Measurements from ENCODE around the gene NEK4.
"Not testable (repeated sequence)": the region's sequence is repeated elsewhere in the genome, so short reads cannot be mapped to it uniquely, and the experiment has no call there.

The NEK4 gene

DNA sequence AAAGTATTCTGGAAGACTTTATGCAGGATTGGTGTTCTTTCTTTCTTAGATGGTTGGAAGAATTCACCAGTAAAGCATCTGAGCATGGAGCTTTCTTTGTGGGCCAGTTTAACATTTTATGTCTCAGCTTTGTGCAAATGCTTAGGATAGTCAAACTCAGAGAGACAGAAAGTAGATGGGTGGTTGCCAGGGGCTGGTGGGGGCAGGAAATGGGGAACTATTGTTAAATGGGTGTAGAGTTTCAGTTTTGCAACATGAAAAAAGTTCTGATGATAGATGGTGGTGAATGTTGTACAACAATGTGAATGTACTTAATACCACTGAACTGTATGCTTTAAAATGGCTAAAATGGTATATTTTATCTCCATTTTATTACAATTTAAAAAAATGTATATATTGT, 40.1 kb downstream of the NEK4 start:
- DNase-seq, result no peak

DNA sequence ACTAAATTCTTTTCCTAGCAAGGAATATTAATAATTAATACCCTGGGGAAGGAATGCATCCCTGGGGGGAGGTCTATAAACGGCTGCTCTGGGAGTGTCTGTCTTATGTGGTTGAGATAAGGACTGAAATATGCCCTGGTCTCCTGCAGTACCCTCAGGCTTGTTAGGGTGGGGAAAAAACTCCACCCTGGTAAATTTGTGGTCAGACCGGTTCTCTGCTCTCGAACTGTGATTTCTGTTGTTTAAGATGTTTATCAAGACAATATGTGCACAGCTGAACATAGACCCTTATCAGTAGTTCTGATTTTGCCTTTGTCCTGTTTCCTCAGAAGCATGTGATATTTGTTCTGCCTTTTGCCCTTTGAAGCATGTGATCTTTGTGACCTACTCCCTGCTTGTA, 42.0 kb downstream of the NEK4 start:
- DNase-seq, result not testable (repeated sequence)

DNA sequence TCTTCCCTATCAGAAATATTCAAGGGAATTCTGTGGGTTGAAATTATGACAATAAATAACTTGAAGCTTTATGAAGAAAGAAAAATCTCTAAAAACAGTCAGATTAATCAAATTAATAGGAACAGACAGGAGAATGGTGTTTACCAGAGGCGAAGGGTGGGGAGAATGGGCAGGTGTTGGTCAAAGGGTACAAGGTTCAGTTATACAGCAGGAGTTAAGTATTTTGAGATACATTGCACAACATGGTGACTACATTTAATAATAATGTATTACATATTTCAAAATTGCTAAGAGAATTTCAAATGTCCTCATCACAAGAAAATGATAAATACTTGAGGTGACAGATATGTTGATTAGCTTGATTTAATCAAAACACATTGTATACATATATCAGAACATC, 46.2 kb downstream of the NEK4 start:
- no peak for DNase-seq

DNA sequence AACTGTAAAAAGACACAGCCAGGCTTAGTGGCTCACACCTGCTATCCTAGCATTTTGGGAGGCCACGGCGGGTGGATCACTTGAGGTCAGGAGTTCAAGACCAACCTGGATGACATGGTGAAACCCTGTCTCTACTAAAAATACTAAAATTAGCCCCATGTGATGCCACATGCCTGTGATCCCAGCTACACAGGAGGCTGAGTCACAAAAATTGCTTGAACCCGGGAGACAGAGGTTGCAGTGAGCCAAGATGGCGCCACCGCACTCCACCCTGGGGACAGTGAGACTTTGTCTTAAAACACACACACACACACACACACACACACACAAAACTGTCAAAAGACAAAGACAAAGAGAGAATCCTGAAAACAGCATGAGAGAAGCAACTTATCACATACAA, 46.8 kb downstream of the NEK4 start:
- DNase-seq, result no peak

DNA sequence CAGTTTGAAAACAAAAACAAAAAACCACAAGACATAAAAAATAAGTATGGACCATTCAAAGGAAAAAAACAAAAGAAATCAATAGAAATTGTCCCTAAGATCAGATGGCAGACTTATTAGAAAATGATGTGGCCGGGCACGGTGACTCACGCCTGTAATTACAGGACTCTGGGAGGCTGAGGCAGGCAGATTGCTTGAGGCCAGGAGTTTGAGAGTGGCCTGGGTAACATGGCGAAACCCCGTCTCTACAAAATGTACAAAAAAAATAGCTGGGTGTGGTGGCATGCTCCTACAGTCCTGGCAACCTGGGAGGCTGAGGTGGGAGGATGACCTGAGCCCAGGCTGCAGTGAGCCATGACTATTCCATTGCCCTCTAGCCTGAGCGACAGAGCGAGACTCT, 48.2 kb downstream of the NEK4 start:
- DNase-seq, result no peak

DNA sequence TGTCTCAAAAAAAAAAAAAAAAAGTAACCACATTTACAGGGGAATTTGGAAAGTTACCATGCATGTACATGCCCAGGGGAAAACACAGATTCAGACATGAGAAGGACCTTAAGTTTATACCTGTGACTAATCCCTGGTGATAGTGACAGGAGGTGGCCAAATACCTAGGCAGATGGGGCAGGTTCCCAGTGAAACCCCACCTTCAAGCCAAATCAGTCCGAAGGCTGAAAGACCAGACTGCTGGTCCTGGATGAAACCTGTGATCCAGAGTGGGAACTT, 49.1 kb downstream of the NEK4 start:
- no peak for DNase-seq

DNA sequence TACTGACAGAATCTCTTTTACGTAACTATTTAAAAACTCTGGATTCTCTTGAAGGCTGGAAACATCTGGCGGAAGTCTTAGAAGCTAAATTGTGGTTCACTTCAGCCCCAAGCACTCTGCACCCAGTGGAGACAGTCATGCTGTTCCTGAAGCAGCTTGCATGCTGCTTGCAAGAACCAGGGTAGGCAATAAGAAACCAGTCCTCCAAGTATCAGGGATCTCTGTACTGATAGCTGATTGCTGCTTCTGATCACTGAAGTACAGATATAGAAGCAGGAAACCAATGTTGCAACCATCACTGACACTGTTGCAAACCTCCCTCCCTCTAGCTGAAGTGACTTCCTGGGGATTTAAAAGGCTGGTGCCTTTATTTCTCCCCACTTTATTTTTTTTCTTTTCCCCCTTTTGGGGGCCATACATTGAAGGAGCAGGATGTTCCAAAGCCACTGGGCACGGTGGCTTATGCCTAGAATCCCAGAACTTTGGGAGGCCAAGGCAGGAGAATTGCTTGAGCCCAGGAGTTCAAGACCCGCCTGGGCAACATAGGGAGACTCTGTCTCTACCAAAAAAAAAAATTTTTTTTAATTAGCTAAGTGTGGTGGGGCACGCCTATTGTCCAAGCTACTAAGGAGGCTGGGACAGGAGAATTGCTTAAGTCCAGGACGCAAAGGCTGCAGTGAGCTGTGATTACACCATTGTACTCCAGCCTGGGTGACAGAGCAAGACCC, 49.6 kb downstream of the NEK4 start:
- peak; percentile 99 for DNase-seq

DNA sequence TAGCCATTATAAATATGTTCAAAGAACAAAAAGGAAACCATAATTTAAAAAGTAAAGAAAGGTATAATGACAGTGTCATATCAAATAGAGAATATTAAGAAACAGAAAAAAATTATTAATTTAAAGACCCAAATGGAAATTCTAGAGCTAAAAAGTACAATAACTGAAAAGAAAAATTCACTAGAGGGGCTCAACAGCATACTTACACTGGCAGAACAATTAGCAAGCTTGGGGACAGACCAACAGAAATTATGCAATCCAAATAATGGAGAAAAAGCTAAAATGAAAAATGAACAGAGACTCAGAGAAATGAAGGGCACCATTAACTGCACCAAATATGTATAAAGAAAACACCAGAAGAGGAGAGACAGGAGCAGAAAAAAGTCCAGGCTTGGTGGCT, 51.1 kb downstream of the NEK4 start:
- DNase-seq, result no peak

DNA sequence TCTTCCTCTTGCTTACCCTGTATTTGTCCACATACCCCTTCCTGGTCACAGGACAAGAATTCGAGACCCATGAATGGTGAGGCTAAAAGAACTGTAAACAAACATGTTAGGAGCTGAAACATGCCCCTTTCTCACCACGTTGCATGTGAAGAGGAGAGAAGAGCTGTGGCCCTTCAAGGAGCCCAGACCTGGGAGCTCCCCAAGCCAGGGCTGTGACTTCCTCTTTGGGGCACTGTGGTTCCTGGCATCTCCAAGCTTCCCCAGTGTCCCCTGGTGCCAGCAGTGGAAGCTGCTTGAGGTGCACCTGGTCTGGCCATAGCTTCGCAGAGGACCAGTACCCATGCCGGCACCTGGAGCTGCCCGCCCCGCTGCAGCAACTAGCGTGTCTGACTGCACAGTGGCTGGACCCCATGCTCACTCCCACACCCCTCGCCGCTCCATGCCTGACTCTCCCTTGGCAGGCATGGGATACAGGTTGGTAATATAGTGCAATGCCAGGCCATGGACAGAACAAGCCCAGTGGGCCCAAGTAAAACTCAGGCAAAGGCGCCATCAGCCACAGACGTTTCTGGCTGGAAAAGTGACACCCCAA, 54.9 kb downstream of the NEK4 start:
- no peak for DNase-seq

DNA sequence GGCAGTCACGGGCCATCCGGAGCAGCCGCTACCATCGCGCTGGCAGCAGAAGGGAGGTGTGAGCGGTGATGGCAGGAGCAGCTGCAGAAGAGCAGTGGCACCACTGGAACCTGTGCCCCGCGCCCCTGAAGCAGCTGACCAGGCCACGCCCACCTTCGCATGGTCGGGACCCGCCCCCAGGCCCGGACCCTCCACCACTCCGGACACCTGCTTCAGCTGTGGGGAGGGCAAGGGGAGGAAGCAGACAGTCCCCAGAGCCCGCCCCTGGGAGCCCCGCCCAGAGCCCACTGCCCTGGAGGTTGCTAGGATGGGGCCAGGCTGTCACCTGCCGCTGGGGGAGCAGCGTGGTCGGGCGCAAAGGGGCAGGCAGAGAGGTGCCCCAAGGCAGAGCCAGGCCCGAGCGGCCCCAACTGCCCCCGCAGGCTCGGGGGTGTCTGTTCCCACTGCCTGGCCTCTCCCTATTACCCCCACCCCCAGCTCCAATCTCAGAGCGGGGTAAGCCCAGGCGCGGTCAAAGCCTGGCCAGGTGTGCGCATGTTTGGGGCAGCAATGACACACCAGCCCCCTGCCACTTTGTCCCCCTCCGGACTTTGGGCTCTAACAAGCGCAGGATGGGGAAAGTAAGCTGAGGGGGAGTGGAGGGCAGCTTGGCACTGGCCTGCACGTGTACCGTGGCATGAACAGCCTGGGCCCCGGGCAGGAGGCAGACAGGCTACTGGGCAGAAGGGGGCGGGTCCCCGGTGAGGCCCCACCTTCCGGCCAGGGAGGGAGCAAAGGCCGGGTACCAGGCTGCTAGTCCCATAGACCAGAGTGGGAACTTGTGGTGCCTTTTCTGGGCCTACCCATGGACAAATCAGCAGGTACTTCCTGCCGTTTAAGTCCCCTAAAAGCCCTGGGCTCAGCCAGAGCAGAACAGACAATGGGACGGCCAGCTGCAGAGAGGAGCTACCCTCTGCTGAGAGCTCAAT, 56.1 kb downstream of the NEK4 start:
- DNase-seq, result no peak

DNA sequence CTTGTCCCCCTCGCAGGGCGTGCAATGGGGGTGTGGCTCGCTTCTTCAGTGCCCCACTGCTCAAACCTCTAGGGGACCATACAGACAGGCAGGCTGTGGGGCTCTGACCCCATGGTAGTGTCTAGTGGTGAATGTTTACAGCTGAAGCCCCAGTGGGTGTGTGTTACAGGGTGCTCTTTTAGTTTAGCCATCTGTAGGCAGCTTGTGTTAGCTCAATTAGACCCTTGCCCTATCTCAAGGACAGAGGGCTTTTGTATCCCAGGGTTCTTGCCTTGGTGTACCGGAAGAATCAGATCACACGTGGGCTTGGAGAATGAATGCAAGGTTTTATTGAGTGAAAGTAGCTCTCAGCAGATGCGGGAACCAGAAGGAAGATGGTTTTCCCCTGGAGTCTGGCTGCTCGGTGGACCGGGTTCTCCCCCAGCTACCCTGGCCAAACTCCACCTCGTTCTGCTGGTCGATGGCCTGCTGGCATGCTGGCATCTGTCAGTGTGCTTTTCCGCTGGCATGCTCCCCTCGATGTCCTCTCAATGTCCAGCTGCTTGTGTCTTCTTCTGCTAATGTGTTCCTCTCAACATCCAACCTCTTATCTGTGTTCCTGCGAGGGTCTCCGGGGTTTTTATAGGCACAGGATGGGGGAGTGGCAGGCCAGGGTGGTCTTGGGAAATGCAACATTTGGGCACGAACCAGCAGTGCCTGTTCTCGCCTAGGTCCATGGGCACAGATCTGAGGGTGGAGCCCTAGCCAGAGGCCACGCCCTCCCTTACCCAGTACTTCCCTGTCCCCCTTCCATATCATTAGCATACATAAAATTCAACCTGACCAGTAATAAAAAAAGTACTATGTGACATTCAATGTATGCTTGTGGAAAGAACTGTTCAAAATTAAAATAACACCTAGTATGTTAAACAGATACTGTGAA, 58.2 kb downstream of the NEK4 start:
- no peak for DNase-seq

DNA sequence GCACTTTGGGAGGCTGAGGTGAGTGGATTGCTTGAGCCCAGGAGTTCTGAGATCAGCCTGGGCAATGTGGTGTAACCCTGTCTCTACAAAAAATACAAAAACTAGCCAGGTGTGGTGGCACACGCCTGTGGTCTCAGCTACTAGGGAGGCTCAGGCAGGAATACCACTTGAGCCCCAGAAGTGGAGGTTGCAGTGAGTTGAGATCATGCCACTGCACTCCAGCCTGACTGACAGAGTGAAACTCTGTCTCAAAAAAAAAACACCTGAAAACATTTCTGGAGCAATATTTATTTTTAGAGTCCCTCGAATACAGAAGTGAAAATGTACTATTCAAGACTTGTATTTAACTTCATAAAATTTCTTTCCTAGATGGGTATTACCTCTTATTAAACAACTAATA, 60.2 kb downstream of the NEK4 start:
- DNase-seq, result no peak

DNA sequence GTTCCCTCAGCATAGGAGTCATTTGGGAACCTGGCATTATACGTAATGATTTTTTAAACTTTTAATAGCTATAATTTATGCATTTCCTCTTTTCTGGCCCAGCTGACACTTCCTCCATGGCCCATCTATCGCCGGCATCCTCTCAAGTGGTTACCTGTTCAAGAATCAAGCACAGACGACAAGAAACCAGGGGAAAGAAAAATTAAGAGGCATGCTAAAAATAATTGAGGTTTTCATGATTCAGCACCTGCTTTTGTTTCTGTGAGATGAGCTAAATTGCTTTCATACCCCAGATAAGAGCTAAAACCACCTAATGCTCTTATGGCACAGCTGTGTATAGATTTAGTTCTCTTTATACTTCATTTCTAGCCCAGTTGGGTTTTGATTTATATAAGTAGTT, 63.2 kb downstream of the NEK4 start:
- DNase-seq, result no peak

DNA sequence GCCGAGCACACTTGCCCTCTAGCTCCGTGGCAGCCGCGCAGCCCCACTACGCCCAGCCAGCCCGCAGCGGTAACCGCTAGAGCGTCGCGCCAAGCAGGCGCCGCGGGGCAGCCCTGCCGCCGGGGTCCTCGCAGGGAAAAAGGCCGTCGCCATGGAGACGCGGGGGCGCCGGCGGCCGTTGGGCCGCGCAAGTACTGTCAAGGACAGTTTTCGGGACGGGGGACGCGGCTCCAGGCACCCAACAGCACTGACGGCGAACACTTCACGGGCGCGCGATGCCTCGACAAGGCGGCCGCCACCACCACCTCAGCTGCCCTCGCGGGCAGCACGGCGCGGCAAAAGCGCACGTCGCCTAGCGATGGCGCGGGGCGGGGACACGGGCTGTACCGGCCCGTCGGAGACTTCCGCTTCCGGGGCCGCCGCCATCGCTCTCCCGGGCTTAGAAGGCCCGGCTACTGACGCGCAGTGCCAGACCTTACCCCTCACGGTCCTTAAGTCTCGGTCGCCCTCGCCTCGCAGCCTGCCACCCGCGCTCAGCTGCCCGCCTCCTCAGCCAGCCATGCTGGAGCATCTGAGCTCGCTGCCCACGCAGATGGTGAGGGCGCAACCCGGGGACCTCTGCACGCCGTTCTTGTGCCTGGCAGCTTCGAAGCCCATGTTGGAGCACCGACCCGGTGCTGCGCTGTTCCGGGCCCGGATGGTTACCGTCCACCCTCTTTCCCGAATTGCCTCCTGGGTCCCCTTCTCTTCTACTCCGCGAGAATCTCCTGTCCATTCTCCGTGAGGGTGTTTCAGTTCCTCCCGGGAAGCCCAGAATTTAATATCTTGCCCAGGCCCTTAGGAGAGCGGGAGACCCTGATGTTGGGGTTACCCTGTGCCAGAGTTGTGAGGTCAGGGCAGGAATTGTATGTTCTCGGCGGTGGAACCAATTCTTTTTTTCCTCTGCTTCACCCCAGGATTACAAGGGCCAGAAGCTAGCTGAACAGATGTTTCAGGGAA, 64.8 kb downstream of the NEK4 start, which contains the start of the genes GLT8D1 and SPCS1:
GLT8D1 (minus strand) TSS at position 104 of the 999 bp plus-strand sequence. CDS start 5,331 bp downstream, outside the sequence.
SPCS1 (plus strand) TSS at position 419 of the 999 bp plus-strand sequence; CDS start at position 560, 141 bp downstream.
- peak; percentile 75 for DNase-seq

DNA sequence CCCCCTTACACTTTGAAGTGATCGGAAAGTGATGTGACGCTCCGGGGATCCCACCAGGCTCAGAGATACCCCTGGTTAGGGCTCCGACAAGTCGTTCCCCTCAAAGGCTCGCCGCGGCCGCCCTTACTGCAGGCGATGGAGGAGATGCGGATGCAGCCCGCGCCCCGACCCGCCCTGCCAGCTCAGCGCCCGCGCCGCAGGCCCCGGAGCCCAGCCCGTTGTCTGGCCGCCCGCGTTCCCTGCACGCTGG, 65.4 kb downstream of the NEK4 start:
- no peak for DNase-seq

DNA sequence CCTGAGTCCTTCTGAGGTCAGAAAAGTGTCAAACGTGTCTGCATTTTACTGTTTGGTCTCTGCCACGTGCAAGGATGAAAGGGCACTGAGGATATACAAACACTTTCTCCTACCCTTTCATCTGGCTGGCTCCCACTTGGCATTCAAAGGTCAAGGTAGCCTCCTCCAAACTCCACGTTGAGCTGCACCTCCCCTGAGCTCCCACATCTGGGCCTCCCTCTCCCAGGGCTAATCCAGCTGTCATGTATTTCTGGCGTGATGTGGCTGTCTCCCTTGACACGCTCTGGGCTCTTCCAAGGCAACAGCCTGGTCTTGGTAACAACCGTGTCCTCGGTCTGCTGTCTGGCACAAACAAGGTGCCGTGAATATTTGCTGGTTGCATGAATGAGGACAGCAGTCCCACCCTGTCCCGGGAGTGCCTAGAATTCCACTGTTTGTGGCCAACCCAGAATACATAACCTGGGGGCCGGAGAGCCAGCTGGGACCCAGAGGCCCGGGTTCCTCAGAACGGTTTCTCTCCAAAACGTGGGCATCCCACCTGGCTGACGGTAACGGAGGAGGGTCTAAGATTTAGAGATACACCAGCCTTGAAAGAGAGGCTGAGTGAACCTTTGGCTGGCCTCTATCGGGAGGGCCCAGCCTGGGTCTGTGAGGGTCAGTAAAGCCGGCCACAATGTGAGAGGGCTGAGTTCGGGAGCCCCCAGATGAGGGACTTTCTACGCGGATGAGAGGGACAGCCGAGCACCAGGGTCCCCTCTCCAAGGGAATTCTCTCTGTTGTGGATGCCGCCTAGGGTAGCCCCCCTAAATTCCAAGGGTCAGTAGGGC, 65.9 kb downstream of the NEK4 start:
- no peak for DNase-seq

DNA sequence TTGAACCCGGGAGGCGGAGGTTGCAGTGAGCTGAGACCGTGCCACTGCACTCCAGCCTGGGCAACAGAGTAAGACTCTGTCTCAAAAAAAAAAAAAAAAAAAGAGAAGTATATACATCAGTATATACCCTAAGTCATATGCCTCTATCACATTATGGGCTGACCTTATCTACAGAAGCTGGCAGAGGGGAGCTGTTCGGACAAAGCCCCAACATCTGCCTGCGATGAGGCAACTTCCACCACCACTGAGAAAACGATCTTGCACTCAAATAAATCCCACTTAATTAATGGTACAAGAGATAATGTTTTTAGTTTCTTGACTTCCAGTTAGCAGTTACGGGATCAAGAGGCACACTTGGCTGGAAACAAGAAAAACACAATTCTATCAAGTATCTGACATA, 67.4 kb downstream of the NEK4 start:
- peak; percentile 38 for DNase-seq

DNA sequence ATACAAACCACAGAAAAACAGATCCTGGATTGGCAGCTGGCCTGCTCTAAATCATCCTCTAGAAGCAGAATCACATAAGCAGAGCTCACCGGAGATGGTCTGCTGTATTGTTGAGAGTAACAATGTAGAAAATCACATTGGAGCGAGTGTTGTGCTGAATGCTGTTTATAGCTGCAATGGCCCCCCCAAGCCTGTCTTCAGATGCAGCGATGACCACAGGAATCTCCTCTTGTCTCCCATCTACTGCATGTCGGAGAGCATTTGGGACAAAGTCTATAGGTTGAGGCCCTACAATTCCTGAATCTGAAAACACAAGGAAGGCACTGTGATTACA, 73.1 kb downstream of the NEK4 start:
- no peak for DNase-seq

DNA sequence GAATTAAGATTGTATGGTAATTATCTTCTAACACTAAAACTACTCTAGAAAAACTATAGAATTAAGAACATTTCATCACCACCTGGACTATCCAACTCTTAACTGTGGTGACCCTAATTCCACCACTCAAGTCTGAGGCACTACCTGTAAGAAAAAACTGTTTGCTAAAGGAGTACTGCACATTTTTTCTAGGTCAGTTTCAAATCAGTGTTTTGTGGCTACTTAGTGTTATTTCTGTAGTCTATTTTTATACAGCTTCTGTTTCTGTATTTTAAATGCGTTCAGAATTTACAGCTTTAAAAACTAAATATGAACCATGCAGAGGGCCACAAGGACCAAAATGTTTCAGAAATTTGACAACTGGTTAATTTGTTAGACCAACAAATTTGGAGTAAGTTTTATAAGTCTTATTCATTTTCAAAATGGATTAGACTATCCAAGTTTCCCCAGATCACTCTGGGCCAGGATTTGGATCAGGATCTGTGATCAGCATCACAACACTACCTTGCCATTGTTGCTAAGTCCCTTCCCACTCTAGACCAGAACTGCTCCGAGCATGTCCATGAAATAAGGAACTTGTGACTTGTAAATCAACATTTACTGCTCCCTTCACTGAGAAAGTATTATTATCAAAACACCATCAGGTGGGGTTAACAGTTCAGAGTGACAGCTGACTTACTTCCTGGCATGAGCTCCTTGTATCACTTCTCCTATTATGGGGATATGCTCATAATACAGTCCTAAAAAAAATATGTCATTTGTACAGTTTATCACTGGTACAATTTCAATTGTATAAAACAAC, 73.7 kb downstream of the NEK4 start:
- DNase-seq, result no peak

Data from GF-D8 (cell line).